NCI-H774 (cell line): ENCODE data around the gene KRTAP10-1.

ENCODE experiments used
- DNase-seq: peaks from one replicate; lab custom pipeline; 2025; lab: John Stamatoyannopoulos, UW

Gene KRTAP10-1

DNA sequence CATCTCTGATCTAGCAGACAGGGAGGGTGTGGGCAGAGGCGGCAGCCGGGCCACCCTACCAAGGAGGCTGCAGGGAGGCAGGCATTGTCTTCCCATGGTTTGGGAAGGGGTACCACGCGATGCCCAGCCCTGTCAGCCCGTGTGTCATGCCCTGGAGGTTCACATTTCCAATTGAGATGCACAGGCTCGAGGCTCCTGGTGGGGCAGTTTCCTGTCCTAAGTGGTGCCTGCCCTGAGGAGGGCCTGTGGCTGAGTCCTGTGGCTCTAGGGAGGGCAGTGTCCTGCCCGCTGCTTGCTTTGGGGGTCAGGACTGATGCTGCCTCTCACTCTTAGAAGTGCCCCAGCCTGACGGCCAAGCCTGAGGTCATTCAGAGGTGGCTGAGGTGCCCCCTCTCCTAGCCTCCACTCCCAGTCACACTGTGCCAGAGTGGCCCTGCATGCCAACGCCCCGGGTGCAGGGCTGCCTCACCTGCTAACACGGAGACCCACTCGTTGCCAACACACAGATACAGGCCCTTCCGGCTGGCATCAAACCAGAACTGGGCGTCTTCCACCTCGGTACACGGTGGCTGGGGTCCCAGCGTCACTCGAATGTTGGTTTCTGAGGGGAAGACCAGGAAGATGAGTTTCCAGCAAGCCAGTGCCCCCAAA, 11.9 kb downstream of the KRTAP10-1 start:
- DNase-seq, result no peak

DNA sequence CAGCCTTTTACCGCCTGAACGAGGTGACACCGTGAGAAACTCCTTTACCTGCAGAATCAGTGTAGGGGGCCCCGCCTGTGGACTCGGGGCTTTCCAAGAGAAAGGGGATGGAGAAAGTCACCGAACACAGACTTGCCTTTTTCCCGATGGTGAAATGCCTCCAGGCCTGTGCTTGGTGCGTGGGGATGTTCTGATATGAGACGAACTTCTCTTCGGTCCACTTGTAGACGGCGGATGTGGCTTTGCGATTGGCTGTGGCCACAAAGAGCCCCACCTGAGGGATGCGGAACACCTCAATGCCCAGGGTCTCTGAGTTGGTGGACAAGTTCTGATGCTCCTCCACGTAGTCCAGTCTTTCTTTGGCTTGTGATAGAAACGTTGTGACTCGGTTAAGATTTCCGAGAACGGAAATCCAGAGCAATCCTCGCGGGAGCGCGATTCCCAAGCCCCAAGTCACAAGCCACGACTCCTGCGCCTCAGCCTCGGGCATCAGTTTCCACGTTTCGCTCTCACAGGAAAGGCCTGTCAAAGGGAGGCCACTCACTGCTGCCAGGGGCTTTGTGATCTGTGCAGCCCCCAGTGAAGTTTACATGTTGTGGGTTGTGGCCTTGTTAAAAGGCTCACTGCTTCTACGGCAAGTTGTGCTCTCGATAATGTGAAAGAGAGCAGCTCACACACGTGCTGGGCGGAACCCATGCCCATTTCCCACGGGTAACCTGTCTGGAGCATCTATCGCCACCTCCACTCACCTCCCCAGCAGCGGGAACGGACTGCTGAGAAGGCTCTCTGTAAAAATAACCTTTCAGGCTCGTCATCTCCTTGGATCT, 12.6 kb downstream of the KRTAP10-1 start:
- DNase-seq, result no peak

- no peak for DNase-seq
These were observed 13.6 kb downstream of the KRTAP10-1 start for GRCh38 chr21:44526096-44526997.

- no peak for DNase-seq
These were observed 14.5 kb downstream of the KRTAP10-1 start for GRCh38 chr21:44525391-44526095.

DNA sequence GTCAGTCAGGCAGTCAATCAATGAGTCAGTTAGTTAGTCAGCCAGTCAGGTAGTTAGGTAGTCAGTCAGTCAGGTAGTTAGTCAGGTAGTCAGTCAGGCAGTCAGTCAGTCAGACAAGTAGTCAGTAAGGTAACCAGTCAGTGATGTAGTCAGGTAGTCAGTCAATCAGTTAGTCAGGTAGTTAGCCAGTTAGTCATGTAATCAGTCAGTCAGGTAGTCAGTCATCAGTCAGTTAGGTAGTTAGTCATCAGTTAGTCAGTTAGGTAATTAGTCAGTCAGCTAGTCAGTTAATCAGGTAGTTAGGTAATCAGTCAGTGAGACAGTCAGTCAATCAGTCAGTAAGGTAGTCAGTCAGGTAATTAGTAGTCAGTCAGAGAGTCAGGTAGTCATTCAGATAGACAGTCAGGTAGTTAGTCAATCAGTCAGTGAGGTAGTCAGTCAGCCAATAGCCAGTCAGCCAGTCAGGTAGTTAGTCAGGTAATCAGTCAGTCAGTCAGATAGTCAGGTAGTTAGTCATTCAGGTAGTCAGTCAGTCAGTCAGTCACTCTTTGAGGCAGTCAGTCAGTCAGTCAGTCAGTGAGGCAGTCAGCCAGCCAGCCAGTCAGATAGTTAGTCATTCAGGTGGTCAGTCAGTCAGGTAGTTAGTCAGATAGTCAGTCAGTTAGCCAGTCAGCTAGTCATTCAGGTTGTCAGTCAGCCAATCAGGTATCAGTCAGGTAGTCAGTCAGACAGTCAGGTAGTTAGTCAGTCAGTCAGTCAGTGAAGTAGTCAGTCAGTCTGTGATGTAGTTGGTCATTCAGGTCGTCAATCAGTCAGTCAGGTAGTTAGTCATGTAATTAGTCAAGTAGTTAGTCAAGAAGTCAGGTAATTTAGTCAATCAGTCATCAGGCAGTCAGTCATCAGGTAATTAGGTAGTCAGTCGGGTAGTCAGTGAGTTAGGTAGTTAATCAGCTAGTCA, 15.3 kb downstream of the KRTAP10-1 start:
- no peak for DNase-seq

DNA sequence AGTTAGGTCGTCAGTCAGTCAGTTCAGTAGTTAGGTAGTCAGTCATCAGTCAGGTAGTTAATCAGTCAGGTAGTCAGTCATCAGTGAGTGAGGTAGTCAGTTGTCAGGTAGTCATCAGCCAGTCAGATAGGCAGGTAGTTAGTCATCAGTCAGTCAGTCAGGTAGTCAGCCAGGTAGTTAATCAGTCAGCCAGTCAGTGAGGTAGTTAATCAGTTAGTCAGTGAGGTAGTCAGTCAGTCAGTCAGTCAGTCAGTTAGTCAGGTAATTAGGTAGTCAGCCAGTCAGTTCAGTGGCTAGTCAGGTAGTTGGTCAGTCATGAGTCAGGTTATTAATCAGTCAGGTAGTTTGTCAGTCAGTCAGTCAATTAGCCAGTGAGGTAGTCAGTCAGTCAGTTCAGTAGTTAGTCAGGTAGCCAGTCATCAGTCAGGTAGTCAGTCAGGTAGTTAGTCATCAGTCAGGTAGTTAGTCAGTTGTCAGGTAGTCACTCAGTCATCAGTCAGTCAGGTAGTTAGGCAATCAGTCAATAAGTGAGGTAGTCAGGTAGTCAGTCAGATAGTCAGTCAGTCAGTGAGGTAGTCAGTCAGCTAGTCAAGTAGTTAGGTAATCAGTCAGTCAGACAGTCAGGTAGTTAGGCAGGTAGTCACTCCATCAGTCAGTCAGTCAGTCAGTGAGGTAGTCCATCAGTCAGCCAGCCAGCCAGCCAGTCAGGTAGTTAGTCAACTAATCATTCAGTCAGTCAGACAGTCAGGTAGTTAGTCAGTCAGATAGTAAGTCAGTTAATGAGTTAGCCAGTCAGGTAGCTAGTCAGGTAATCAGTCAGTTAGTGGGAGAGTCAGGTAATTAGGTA, 16.2 kb downstream of the KRTAP10-1 start:
- DNase-seq, result no peak

DNA sequence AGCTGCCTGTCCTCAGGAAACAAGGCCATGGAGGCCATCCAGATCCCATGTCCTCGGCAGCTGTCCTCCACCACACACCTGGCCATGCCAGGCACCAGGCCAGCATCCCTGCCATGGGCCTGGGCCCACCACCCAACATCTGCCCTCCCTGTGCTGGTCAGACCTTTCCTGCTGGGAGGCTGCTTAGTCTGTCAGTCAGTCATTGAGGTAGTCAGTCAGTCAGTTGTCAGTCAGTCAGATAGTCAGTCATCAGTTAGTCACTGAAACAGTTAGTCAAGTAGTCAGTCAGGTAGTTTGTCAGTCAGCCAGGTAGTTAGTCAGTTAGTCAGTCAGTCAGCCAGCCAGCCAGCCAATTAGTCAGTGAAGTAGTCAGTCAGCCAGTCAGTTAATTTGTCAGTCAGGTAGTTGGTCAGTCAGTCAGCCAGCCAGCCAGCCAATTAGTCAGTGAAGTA, 17.2 kb downstream of the KRTAP10-1 start:
- DNase-seq, result no peak

DNA sequence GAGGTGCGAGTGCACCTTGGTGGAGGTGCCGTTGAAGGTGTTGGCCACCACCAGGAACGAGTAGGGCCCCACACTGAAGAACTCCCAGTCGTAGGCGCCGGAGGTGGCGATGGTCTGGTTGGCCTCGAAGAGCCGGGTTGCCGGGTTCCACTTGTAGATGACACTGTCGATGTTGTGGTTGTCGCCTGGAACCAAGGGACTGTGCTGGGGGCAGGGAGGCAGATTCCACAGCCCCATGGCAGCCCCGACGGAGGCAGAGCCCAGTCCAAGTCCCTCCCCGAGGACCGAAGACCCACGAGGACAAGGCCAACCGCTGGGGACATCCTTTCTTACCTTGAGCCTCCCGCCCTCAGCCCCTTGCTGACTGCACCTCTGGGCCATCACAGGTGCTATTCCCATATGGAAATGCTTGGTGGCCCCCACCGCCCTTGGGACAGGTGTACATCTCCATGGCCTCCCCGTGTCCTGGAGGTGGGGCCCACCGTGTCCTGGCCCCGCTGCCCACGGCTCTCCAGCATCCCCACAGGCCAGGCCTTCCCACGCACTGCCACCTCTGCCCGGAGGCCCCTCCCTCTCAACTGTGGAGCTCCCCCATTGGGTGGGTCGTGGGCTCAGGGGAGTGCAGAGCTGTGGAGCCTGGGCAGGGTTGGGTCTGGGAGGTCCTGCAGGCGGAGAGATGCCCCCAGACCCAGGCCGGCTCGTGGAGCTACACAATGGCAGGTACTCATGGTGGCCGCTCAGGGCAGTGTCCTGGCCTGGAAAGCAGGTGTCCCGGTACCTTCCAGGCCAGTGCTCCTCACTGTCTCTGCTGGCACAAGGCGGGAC, 17.9 kb downstream of the KRTAP10-1 start:
- DNase-seq, result no peak

DNA sequence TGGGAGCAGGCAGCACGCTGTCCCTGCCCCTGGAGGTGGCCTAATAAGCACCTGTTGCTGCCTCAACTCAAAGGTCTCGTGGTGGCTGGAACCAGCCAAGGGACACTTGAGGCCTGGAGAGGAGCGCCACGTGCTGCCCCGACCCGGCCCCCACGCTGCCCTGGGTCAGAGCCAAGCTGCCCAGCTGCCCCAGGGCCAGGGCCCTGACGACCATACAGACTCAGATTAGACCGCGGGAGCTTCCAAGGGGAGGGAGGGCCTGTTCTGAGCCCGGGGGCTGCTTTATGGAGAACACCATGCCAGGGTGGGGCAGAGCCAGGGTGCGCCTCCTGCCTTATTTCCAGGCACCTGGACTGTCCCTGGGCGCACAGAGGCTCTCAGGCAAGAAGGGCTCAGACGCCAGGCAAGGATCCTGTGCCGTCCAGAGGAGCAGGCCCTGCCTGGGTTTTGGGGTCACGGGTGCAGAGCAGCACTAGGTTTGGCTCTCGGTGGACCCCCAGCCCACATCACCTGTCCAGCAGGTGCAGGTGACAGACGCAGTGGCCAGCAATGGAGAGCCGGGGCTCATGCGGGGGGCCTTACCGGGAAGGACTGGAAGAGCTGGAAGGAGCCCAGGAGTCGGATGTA, 18.6 kb downstream of the KRTAP10-1 start:
- no peak for DNase-seq

DNA sequence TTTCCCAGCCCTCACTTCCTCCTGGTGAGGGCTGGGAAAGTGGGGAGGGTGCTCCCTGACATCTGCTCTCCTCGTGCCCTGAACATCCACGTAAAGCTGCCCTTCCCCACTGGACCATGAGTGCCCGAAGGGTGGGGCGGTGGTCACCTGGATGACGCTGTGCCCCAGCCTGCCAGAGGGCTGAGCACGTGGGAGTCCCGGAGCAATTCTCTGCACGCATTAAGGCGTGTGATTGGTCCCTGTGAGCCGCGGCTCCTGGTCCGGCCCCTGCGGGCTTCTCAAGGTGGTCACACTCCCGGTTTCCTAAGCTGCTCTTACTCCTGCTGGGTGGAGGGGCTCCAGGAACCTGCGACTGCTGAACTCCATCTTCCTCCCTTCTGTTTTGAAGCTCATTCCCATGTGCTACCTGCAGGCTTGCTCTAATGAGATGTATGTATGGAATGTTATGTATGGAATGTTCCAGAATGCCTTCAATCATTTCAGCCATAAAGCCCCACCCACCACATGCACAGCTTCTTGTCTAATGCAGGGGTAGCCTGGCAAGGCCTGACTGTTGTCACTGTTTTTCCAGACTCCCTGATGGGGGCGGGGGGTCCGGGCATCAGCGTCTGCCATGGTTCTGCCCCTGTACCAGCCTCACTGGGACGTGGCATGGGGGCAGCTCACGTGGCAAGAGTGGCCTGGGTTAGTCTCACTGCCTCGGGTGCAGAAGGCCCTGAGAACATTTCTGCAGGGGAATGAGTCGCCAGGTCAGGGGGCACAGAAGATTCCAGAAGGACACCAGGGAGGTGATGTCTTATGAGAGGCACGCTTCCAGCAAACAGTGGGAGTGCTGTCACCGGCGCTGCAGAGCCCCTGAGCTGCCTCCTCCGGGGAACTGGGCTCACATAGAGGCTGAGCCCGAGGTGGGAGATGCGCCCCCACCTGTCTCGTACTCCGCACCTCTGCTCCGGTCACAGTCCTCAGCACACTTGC, 19.4 kb downstream of the KRTAP10-1 start:
- DNase-seq, result no peak

GRCh38 chr21:44519346-44520325, 20.4 kb downstream of the KRTAP10-1 start:
- DNase-seq, result no peak

- DNase-seq, result no peak
These were observed 21.3 kb downstream of the KRTAP10-1 start for GRCh38 chr21:44518686-44519085.

DNA sequence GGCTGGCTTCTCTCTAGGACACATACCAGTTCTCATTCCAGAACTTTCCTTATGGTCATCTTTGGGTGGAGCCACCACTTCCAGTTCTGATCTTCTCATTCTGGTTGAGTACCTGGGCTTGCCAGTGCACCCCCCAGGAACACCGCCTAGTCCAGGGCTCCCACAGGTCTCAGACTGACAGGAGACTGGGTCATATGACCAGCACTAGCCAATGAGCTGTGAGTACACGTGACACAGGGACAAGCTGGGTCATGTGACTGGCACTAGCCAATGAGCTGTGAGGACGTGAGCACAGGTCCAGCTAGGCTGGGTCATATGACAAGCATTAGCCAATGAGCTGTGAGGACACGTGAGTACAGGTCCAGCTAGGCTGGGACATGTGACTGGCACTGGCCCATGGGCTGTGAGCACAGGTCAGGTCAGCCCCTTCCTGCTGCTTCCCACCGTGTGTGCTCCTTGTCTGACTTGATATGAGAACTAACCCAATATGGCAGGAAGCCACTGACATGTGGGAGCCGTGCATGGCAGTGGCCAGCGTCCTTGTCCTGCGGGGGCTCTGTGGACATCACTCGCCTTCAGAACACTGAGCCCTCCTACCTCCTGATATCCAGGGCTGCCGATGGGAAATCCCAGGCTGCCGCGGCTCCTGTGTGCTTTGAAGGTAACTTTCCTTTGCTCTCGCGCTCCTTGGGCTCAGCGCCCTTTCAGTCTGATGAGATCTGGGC, 22.7 kb downstream of the KRTAP10-1 start:
- DNase-seq, result no peak

- DNase-seq, result no peak
These were observed 23.2 kb downstream of the KRTAP10-1 start for GRCh38 chr21:44516828-44517174.

DNA sequence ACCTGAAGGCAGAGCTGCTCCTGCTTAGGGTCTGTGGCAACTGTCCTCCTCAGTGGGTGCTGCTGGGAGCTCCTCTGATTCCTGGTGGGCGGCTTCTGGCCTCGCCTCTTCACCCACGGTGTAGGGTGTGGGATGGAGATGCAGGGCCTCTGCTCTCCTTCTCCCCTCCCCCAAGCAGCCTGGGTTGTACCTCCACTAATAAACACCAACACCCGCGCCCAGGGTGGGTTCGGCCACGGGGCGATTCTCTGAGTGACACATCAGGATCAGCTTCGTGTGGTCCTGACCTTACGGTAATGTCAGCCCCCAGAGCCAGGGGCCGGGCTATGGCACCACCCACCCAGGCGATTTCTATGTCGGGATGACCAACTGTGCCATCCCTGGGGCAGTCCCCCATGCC, 23.7 kb downstream of the KRTAP10-1 start:
- no peak for DNase-seq
